Ramos (cell line): ENCODE results near the gene ANXA4.
"Not testable (repeated sequence)": the region's sequence is repeated elsewhere in the genome, so short reads cannot be mapped to it uniquely, and the experiment has no call there.

Experiments
- in situ Hi-C: fragments of 300-500 bp; cut with MboI; formaldehyde crosslinking; loops from one replicate; pipeline ENCODE4 v1.14.3; 2022; ENCODE audit warnings: low sequenced_read_pairs; ENCODE audit not compliant: unreplicated experiment

The ANXA4 gene

DNA sequence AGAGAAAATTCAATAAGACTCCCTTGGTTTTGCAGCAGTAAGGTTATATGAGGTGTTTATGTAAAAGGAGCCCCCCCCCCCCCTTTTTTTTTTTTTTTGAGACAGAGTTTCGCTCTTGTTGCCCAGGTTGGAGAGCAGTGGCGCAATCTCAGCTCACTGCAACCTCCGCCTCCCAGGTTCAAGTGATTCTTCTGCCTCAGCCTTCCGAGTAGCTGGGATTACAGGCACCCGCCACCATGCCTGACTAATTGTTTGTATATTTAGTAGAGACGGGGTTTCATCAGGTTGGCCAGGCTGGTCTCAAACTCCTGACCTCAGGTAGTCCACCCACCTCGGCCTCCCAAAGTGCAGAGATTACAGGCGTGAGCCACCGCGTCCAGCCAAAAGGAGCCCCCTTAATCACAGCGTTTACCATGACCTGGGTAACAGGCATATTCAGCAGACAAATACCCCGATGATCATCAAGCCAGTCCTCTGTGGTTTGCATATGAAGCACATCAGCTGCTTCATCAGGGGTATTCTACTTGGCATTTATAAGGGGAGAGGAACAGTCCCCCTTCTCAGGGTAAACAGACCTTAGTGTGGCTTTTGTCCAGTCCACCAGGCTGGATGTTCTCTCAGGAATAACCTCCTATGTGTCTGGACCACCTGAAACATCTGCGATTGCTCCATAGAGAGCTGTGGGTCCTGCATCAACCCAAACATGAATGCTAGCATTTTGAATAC is 32.5 kb downstream of the ANXA4 start:
- in situ Hi-C loops, result not testable (repeated sequence)

GRCh38 chr2:69774984-69775982 is 33.3 kb downstream of the ANXA4 start:
- in situ Hi-C loops, result no loop called here

- in situ Hi-C loops, result no loop called here
Observed at GRCh38 chr2:69776886-69777785, 35.2 kb downstream of the ANXA4 start.

GRCh38 chr2:69777786-69778105 is 35.8 kb downstream of the ANXA4 start:
- in situ Hi-C loops, result no loop called here

DNA sequence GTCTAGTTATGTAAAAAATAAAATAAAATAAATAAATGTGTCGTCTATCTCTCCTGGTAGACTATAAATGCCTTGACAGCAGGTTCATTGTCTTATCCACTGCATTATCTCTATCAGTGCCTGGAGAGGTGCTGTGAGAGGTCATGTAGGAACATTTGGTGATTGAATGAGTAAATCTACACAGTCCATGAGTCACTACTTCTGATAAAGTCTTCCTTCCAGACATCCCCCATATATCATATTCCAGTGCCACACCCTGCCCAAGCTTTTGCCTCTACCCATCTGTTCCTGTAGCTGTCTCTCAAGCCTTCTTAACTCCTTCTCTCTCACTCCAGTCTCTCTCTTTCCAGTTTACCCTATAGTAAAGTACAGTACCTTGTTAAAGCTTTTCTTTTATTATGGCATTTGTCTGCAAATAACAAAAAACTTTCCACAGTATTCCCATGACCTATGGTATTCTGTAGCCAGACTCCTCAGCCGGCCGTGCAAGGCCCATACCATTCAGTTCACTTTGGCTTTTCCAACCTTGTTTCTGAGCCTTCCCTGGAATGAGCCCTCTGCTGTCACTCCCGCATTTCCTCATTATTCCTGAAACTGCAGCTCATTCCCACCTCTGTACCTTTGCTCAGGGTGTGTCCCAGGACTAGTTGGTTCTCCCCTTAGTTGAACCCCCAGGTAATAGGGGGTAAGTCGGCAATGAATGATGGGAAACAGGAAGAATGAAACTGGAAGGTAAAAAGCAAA is 37.5 kb downstream of the ANXA4 start:
- in situ Hi-C loops, result no loop called here

GRCh38 chr2:69780921-69781320 is 39.0 kb downstream of the ANXA4 start:
- in situ Hi-C loops, result no loop called here

GRCh38 chr2:69781321-69782248 is 39.7 kb downstream of the ANXA4 start:
- in situ Hi-C loops, result no loop called here

GRCh38 chr2:69784228-69784627 is 42.3 kb downstream of the ANXA4 start:
- in situ Hi-C loops, result no loop called here

DNA sequence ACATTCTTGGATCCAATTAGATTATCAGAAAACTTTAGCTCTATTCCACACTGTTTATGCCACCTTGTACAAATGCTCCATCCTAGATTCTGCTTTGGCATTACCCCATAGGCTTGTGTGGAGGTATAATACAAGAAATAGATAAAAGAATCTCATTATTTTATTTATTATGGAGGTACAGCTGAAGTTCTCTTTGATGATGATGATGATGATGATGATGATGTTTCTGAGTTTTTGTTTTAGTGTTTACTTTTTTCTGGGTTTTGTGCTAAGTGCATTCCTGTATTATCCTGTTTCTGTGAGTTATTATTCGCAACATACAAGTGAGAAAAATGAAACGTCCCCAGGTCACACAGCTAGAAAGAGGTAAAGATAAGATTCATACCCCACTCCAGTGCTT is 43.4 kb downstream of the ANXA4 start:
- in situ Hi-C loops, result no loop called here

DNA sequence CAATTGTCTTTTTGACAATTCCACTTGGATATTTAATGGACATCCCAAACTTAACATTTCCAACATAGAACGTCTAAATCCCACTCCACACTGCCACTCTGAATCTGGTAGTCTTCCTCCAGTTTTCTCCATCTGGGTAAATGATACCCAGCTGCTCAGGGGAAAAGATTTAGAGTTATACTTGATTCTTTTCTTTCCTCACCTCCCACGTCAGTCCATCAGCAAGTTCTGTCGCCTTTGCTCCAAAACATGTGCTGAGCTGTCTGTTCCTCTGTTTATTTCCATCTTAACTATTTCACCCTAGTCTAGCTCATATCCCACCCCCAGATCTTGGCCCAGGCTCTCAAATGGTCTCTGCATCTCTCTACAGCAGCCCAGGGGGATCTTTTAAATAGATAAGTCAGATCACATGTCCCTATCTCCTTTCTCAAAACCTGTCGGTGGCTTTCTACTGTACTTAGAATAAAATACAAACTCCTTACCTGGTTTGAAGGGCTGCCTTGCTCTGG is 44.2 kb downstream of the ANXA4 start:
- in situ Hi-C loops, result no loop called here

DNA sequence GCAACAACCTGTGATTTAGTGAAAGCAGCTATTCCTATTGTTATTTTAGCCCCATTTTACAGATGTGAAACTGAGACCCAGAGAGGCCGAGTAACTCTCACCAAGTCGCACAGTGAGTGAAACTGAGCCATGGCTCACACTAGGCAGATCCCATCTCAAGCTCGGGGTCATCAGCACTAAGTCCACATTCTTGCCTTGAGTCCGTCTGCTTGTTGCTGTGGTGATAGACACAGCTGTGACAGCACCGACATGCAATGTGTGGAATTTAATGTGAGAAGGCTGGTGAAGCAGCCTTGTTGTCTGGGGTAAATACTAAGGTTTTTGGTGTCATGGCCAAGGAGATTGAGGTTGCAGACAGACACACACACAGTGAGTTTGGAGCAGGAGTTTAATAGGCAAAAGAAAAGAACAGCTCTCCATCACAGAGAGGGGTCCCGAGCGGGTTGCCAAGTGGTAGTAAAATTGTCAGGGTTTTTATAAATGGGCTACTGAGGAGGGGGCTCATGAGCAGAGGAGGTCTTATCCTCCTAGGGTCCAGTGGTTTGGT is 47.3 kb downstream of the ANXA4 start:
- in situ Hi-C loops, result no loop called here

DNA sequence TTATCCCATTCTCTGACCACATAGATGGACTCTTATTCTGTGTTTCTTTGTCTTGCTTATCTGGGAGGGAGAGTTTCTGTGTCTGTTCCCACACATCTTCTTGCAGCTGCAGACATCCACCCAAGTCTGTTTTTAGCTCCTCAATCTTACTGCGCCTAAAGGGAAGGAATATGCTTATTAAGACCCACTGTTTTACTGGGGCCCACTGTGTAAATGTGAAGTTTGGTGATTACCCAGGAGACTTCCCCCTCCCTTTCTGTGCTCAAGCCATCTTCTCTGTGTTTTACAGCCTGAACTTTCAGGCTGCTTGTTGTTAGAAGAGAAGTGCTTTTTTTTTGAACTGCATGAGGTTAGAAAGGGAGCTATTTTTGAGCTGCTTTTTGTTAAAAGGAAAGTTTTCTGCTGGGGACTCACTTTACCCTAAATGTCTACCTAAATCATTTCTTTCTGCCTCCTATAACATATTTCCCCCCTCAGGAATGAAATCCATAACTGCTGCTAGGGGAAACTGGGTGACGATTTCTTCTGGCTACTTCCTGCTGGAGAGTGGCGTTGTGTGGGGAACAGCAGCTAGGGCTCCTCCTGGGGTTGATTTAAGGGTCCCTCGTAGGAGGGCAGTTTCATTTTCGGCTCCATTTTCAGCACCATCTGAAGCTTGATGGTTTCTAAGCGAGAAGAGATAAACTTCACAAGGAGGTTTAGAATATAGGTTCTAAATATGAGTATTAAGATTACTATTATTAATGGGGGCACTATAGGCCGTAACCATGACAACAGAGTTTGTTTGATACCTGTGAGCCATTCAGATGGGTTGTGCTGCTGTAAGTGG is 48.1 kb downstream of the ANXA4 start:
- in situ Hi-C loops, result no loop called here

- in situ Hi-C loops, result no loop called here
Observed at GRCh38 chr2:69790601-69790959, 48.6 kb downstream of the ANXA4 start.

DNA sequence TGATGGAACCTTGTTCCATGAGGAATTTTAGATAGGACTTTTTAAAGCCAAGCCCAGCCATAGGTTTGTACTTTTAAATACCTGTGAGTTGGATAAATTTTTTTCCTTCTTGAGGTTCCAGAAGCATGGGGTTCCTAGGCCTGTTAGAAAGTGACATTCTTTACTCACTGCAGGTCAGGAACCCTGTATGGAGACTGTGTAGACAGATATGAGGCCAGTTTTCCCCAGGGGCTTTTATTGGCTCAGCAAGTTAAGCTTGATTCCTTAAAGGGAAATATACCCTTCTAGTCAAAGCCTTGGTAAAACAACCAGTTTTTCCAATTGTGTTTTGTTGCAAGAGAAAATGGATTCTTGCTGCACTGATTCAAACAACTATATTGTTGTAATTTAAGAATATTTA is 49.1 kb downstream of the ANXA4 start:
- in situ Hi-C loops, result no loop called here

DNA sequence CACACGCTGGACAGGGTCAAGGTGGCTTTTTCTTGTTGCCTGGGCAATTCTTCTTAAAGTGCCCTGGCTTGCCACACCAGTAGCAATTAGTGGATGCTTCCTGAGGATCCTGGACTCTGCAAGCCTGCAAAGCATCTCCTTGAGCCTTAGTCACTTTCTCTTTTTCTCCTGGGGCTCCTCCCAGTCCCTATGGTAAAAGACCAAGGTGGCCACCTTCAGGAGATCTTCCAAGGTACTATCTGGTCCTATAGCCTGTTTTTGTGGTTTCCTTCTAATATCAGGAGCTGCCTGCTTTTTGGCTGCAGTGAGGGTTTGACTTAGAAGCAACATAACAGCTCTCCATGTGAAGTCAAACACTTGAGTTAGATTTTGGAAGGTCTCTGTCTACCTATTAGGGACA is 54.2 kb downstream of the ANXA4 start:
- in situ Hi-C loops, result no loop called here

DNA sequence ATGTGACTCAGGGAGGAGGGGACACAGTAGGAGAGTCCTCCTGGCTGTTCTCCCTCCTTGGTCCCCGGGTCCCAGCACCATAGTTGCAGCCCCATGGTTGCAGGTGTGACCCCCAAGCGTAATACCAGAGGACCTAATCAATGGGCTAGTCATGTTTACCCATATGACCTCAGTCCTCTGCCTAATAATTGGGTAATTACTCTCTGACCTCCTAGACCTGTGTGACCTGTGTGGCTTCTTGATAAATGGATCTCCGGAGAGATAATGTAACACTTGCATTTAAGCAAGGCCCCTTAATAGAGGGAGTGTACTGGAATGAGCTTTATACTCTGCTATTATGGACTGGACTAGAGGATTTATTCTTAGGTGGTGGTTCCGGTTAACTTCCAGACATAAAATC is 55.3 kb downstream of the ANXA4 start:
- in situ Hi-C loops, result no loop called here

GRCh38 chr2:69797836-69798289 is 55.9 kb downstream of the ANXA4 start:
- in situ Hi-C loops, result no loop called here
